Ovary (tissue), 3 donors: Measurements from ENCODE around the gene DPM1.

Experiments used
- CTCF ChIP-seq, 3 donors: fragments of 450-650 bp in 2 of 3; fragments of 200-600 bp in 1 of 3; IDR thresholded peaks; one replicate each; pipeline versions ENCODE4 v1.5.1 to v1.8.0; 2016 to 2022; ENCODE audit warnings: antibody characterized with exemption in 3 of 3, mild to moderate bottlenecking in 1 of 3
- EP300 ChIP-seq: sonication (generic); formaldehyde crosslinking; IDR thresholded peaks from one replicate; pipeline ENCODE4 v1.6.1; 2017; ENCODE audit warnings: antibody characterized with exemption
- POLR2A ChIP-seq: fragments of 450-650 bp; IDR thresholded peaks from one replicate; pipeline ENCODE4 v1.6.1; 2017; ENCODE audit warnings: antibody characterized with exemption, mild to moderate bottlenecking, moderate library complexity
- donor health status: DM: no; HTN: no; CAD: no.

DNA sequence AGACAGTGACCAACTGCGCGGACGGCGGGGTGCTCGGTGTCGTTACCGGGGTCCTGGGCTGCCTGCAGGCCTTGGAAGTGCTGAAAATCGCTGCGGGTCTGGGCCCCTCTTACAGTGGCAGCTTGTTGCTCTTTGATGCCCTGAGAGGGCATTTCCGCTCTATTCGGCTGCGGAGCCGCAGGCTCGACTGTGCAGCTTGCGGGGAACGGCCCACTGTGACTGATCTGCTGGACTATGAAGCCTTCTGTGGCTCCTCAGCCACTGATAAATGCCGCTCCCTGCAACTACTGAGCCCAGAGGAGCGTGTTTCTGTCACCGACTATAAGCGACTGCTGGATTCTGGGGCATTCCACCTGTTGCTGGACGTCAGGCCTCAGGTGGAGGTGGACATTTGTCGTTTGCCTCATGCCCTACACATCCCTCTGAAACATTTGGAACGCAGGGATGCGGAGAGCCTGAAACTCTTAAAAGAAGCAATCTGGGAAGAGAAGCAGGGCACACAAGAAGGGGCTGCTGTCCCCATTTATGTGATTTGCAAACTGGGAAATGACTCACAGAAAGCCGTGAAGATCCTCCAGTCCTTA lies 1.3 kb upstream of the DPM1 start:
- TF ChIP-seq CTCF (IDR thresholded peaks at IDR 0.05), result no peak
- TF ChIP-seq EP300, result no peak
- no peak for TF ChIP-seq POLR2A
